SK-N-SH treated with all-trans-retinoic acid at 6 μM for 48 hours (cell line): ENCODE results near the gene PALLD.
A peak's percentile ranks its signal among the peaks of the same experiment; 100 is the strongest.
"Not testable (repeated sequence)": the region's sequence is repeated elsewhere in the genome, so short reads cannot be mapped to it uniquely, and the experiment has no call there.

ENCODE experiments used
- ATAC-seq: fragments of 200-7000 bp; cut with Tn5 transposase; 3 replicates; pipeline ENCODE4 v1.9.1; 2020; ENCODE audit warnings: mild to moderate bottlenecking, moderate library complexity
- BACH2 ChIP-seq: fragments of 250-450 bp; sonication (Bioruptor Pico); IDR thresholded peaks from 2 replicates; pipeline ENCODE4 v1.9.0; 2021; ENCODE audit warnings: mild to moderate bottlenecking, borderline replicate concordance
- GLIS3 ChIP-seq: fragments of 250-450 bp; sonication (Bioruptor Pico); IDR thresholded peaks from 2 replicates; pipeline ENCODE4 v1.5.0; 2020; ENCODE audit warnings: mild to moderate bottlenecking, moderate library complexity
- ISL1 ChIP-seq: fragments of 250-450 bp; sonication (Bioruptor Pico); IDR thresholded peaks from 2 replicates; pipeline ENCODE4 v2.1.2; 2022; ENCODE audit warnings: mild to moderate bottlenecking, moderate library complexity
- OSR1 ChIP-seq: fragments of 250-450 bp; sonication (Bioruptor Pico); IDR thresholded peaks from 2 replicates; pipeline ENCODE4 v1.8.0; 2022; ENCODE audit warnings: moderate library complexity, mild to moderate bottlenecking, inconsistent platforms
- PPARA ChIP-seq: fragments of 250-450 bp; sonication (Bioruptor Pico); IDR thresholded peaks from 2 replicates; pipeline ENCODE4 v1.5.0; 2020; ENCODE audit warnings: mild to moderate bottlenecking, borderline replicate concordance
- RARB ChIP-seq: fragments of 250-450 bp; sonication (Bioruptor Pico); IDR thresholded peaks from 2 replicates; pipeline ENCODE4 v1.8.0; 2021; ENCODE audit warnings: mild to moderate bottlenecking, moderate library complexity
- SNAI2 ChIP-seq: fragments of 250-450 bp; sonication (Bioruptor Pico); IDR thresholded peaks from 2 replicates; pipeline ENCODE4 v1.5.0; 2020; ENCODE audit warnings: mild to moderate bottlenecking, moderate library complexity
- TCF4 ChIP-seq: fragments of 250-450 bp; sonication (Bioruptor Pico); IDR thresholded peaks from 2 replicates; pipeline ENCODE4 v1.8.0; 2021; ENCODE audit warnings: mild to moderate bottlenecking, moderate library complexity, borderline replicate concordance
- TOX ChIP-seq: fragments of 250-450 bp; sonication (Bioruptor Pico); IDR thresholded peaks from 2 replicates; pipeline ENCODE4 v1.8.0; 2021; ENCODE audit warnings: mild to moderate bottlenecking, moderate library complexity, borderline replicate concordance
- ZC3H10 ChIP-seq: fragments of 250-450 bp; sonication (Bioruptor Pico); IDR thresholded peaks from 2 replicates; pipeline ENCODE4 v1.5.1; 2021; ENCODE audit warnings: mild to moderate bottlenecking, moderate library complexity
- ZFP30 ChIP-seq: fragments of 450-650 bp; formaldehyde crosslinking; IDR thresholded peaks from 2 replicates; pipeline ENCODE4 v1.5.0; 2022; ENCODE audit warnings: mild to moderate bottlenecking, moderate library complexity
- ZNF565 ChIP-seq: fragments of 450-650 bp; formaldehyde crosslinking; conservative IDR thresholded peaks from 2 replicates; pipeline ENCODE4 v1.5.0; 2020; ENCODE audit warnings: low read depth, mild to moderate bottlenecking, moderate library complexity
- ZNF70 ChIP-seq: fragments of 450-650 bp; formaldehyde crosslinking; IDR thresholded peaks from 2 replicates; pipeline ENCODE4 v1.5.0; 2020; ENCODE audit warnings: mild to moderate bottlenecking, moderate library complexity
- ZNF8 ChIP-seq: fragments of 450-650 bp; formaldehyde crosslinking; IDR thresholded peaks from 2 replicates; pipeline ENCODE4 v1.5.0; 2020; ENCODE audit warnings: mild to moderate bottlenecking, moderate library complexity
- TF ChIP-seq, protein P1 (sequence below): fragments of 250-450 bp; sonication (Bioruptor Pico); IDR thresholded peaks from 2 replicates; pipeline ENCODE4 v1.5.1; 2020; ENCODE audit warnings: low read depth, mild to moderate bottlenecking, moderate library complexity
- TF ChIP-seq, protein P2 (sequence below): fragments of 250-450 bp; sonication (Bioruptor Pico); IDR thresholded peaks from 2 replicates; pipeline ENCODE4 v1.5.1; 2021; ENCODE audit warnings: mild to moderate bottlenecking, moderate library complexity
- TF ChIP-seq, protein P3 (sequence below): fragments of 250-450 bp; sonication (Bioruptor Pico); IDR thresholded peaks from 2 replicates; pipeline ENCODE4 v1.8.0; 2021; ENCODE audit warnings: low read depth, mild to moderate bottlenecking, moderate library complexity, borderline replicate concordance
- TF ChIP-seq, protein P4 (sequence below): fragments of 250-450 bp; sonication (Bioruptor Pico); IDR thresholded peaks from 2 replicates; pipeline ENCODE4 v1.5.0; 2020; ENCODE audit warnings: mild to moderate bottlenecking, moderate library complexity

Gene PALLD

DNA sequence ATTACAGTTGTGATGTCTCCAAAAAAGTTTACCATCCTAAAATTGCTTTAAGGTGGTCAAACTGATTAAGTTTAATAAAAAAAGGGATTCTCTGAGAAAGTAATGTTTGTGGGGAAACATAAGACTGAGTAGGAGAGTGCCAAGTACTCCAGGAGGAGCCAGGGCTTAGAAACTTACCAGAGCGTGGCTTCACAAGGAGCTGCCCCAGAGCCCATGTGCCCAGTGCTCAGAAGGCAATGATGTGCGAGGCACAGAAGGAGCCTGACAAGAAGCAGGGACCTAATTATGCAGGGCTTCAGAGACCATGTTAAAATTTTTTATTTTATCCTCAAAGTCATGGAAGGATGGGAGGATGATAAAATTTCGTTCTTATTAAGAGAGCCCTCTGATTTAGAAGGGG is 204.2 kb downstream of the PALLD start:
- TF ChIP-seq SNAI2 (CRISPR knock-in tag), result no peak
- TF ChIP-seq, protein P1, sequence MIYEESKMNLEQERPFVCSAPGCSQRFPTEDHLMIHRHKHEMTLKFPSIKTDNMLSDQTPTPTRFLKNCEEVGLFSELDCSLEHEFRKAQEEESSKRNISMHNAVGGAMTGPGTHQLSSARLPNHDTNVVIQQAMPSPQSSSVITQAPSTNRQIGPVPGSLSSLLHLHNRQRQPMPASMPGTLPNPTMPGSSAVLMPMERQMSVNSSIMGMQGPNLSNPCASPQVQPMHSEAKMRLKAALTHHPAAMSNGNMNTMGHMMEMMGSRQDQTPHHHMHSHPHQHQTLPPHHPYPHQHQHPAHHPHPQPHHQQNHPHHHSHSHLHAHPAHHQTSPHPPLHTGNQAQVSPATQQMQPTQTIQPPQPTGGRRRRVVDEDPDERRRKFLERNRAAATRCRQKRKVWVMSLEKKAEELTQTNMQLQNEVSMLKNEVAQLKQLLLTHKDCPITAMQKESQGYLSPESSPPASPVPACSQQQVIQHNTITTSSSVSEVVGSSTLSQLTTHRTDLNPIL (CRISPR knock-in tag), result no peak
- TF ChIP-seq ZFP30 (CRISPR knock-in tag), result no peak
- no peak for TF ChIP-seq RARB (CRISPR knock-in tag)
- TF ChIP-seq, protein P2, sequence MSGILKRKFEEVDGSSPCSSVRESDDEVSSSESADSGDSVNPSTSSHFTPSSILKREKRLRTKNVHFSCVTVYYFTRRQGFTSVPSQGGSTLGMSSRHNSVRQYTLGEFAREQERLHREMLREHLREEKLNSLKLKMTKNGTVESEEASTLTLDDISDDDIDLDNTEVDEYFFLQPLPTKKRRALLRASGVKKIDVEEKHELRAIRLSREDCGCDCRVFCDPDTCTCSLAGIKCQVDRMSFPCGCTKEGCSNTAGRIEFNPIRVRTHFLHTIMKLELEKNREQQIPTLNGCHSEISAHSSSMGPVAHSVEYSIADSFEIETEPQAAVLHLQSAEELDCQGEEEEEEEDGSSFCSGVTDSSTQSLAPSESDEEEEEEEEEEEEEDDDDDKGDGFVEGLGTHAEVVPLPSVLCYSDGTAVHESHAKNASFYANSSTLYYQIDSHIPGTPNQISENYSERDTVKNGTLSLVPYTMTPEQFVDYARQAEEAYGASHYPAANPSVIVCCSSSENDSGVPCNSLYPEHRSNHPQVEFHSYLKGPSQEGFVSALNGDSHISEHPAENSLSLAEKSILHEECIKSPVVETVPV (CRISPR knock-in tag), result no peak
- TF ChIP-seq, all 23 proteins: peak for 0
- no peak for ATAC-seq

DNA sequence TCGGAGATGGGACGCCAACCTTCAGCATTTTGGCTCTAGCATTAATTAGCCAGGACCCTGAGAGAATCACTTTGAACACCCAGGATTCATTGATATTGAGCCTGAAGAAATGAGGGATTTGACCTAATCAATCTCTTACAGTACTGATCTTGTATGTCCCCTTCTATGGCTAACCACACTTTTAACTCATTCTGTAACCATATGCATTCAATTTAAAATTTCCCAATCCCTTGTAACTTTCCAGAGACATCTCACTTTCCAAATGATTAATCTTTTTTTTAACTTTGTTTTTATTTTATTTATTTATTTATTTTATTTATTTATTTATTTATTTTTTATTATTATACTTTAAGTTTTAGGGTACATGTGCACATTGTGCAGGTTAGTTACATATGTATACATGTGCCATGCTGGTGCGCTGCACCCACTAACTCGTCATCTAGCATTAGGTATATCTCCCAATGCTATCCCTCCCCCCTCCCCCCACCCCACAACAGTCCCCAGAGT is 205.8 kb downstream of the PALLD start:
- ATAC-seq, result not testable (repeated sequence)

DNA sequence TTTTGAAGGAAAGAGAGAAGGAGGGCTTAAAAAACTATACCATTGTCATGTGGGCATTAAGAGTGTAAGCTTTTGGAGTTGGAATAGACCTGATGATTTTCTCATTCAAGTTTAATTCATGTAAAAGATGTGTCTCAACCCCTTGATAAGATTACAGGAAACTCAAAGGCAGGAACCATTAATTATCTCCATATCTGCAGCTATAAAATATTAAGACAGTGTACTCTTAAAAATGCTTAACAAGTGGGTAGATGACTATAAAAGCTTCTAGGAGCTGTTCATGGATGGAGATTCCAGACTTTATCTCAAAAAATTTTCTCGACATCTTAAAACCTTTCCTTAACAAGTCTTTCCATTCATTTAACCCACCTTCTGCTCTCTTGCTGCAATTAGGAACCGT is 208.3 kb downstream of the PALLD start:
- no peak for ATAC-seq
- no peak for TF ChIP-seq GLIS3 (CRISPR knock-in tag)
- TF ChIP-seq OSR1, result no peak
- TF ChIP-seq, protein P3, sequence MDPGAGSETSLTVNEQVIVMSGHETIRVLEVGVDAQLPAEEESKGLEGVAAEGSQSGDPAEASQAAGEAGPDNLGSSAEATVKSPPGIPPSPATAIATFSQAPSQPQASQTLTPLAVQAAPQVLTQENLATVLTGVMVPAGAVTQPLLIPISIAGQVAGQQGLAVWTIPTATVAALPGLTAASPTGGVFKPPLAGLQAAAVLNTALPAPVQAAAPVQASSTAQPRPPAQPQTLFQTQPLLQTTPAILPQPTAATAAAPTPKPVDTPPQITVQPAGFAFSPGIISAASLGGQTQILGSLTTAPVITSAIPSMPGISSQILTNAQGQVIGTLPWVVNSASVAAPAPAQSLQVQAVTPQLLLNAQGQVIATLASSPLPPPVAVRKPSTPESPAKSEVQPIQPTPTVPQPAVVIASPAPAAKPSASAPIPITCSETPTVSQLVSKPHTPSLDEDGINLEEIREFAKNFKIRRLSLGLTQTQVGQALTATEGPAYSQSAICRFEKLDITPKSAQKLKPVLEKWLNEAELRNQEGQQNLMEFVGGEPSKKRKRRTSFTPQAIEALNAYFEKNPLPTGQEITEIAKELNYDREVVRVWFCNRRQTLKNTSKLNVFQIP (CRISPR knock-in tag), result no peak
- TF ChIP-seq ZNF8, result no peak
- TF ChIP-seq ISL1 (CRISPR knock-in tag), result no peak

DNA sequence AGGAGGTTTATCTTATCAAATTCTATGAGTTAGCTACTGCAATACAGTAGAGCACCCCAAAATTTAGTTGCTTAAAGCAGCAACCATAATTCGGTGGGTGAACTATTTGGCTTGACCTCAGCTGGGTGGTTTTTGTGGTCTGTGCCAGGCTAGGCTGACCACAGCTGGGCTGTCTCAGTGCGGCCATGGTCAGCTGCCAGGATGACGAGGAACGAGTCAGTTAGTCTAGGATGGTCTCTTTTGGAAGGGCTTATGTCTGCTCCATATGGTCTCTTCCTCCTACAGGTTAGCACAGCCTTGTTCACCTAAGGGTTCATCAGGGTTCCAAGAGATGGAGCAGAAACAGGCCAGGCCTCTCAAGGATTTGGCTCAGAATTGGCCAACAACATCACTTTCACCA is 210.4 kb downstream of the PALLD start:
- TF ChIP-seq ZC3H10 (CRISPR knock-in tag), result no peak
- no peak for TF ChIP-seq TCF4 (CRISPR knock-in tag)
- no peak for TF ChIP-seq ISL1 (CRISPR knock-in tag)
- TF ChIP-seq, protein P2 (CRISPR knock-in tag), result no peak
- no peak for TF ChIP-seq ZNF8
- TF ChIP-seq ZNF70 (CRISPR knock-in tag), result no peak
- no peak for TF ChIP-seq TOX (CRISPR knock-in tag)
- TF ChIP-seq, all 23 proteins: peak for 0
- peak; percentile 72 for ATAC-seq

DNA sequence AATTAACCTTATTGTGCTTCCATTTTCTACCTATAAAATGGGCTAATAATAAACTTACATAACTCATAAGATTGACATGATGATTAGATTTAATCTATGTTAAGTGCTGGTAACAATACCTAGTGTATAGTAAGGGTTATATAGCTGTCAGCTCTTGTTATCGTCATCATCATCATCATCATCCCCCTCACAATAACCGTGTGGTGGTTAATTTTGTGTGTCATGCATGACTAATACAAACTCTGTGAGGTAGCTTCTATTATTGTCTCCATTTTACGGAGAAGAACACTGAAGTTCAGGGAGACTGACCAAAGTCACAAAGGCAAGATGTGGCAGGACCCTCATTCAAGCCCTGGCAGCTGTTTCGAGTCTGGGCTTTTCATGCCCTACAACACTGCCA is 211.3 kb downstream of the PALLD start:
- ATAC-seq, result no peak
- no peak for TF ChIP-seq ZNF8

DNA sequence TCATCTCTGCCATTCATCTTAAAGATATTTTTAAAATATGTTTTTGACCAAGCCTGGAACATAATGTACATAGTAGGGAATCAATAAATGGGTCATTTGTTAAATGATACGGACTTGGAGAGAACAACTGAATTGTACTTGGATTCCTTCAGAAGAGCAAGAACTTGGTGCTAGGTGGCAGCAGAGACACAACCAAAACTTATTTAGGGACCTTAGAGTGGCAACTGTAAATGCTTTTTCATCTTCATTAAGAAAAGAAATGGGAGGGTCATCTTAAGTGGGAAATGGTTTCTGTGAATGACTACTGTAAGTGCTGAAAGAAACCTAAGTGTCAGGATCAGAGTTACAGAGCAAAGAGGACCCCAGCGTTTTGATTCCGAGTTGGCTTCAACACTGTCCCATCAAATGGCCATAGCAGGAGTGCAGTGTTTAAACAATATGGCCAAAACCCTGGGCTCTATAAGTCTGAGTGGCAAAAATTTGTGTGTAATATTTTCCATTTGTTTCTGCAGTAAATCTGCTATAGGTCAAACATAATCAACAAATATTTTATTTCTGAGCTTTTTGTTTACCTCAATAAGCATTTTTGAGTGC is 213.6 kb downstream of the PALLD start:
- peak; percentile 80 for ATAC-seq
- no peak for TF ChIP-seq OSR1
- no peak for TF ChIP-seq SNAI2 (CRISPR knock-in tag)
- no peak for TF ChIP-seq ZNF565 (CRISPR knock-in tag)
- no peak for TF ChIP-seq GLIS3 (CRISPR knock-in tag)
- no peak for TF ChIP-seq ISL1 (CRISPR knock-in tag)
- TF ChIP-seq RARB (CRISPR knock-in tag), result no peak
- TF ChIP-seq, protein P1 (CRISPR knock-in tag), result no peak
- TF ChIP-seq BACH2 (CRISPR knock-in tag), result no peak
- TF ChIP-seq PPARA (CRISPR knock-in tag), result no peak
- TF ChIP-seq, protein P4, sequence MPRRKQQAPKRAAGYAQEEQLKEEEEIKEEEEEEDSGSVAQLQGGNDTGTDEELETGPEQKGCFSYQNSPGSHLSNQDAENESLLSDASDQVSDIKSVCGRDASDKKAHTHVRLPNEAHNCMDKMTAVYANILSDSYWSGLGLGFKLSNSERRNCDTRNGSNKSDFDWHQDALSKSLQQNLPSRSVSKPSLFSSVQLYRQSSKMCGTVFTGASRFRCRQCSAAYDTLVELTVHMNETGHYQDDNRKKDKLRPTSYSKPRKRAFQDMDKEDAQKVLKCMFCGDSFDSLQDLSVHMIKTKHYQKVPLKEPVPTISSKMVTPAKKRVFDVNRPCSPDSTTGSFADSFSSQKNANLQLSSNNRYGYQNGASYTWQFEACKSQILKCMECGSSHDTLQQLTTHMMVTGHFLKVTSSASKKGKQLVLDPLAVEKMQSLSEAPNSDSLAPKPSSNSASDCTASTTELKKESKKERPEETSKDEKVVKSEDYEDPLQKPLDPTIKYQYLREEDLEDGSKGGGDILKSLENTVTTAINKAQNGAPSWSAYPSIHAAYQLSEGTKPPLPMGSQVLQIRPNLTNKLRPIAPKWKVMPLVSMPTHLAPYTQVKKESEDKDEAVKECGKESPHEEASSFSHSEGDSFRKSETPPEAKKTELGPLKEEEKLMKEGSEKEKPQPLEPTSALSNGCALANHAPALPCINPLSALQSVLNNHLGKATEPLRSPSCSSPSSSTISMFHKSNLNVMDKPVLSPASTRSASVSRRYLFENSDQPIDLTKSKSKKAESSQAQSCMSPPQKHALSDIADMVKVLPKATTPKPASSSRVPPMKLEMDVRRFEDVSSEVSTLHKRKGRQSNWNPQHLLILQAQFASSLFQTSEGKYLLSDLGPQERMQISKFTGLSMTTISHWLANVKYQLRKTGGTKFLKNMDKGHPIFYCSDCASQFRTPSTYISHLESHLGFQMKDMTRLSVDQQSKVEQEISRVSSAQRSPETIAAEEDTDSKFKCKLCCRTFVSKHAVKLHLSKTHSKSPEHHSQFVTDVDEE (CRISPR knock-in tag), result no peak
- TF ChIP-seq, protein P2 (CRISPR knock-in tag), result no peak
